Neural crest cell (in vitro differentiated cells): Measurements from ENCODE around the gene SNAPIN. TPM values are rescaled to one million over a fixed set of nuclear protein-coding genes. Genes with fewer than 3 reads are reported as not detected.

Experiments used
- DNase-seq: peaks from one replicate; pipeline ENCODE4 v3.0.0; 2021; ENCODE audit warnings: low read depth, mixed read lengths, low spot score
- H3K27ac Mint-ChIP-seq: one replicate; pipeline ENCODE4 v1.8.0; 2021; ENCODE audit warnings: mild to moderate bottlenecking, mixed read lengths; ENCODE audit not compliant: unreplicated experiment
- H3K27me3 Mint-ChIP-seq: 2 replicates; pipeline ENCODE4 v1.8.0; 2021; ENCODE audit warnings: low read depth, mild to moderate bottlenecking, mixed read lengths
- H3K36me3 Mint-ChIP-seq: 2 replicates; pipeline ENCODE4 v1.8.0; 2021; ENCODE audit warnings: low read depth, mild to moderate bottlenecking, mixed read lengths
- H3K4me1 Mint-ChIP-seq: 2 replicates; pipeline ENCODE4 v1.8.0; 2021; ENCODE audit warnings: mixed read lengths
- H3K4me3 Mint-ChIP-seq: one replicate; pipeline ENCODE4 v1.8.0; 2021; ENCODE audit warnings: mild to moderate bottlenecking, mixed read lengths
- H3K9me3 Mint-ChIP-seq: 2 replicates; pipeline ENCODE4 v1.8.0; 2021; ENCODE audit warnings: mixed read lengths
- total RNA-seq: library from RNA; stranded (reverse); gene quantifications from 2 replicates; pipeline ENCODE4 v1.2.1, GENCODE V29; 2021
- TF ChIP-seq, protein P1 (sequence below): fragments of 200-600 bp; sonication (generic); conservative IDR thresholded peaks from 2 replicates; pipeline ENCODE4 v1.5.0; 2021; ENCODE audit warnings: antibody characterized with exemption, mild to moderate bottlenecking

Gene SNAPIN
- total RNA-seq, 1 donor from 2014 or later = 55.4 TPM

- H3K27me3 Mint-ChIP-seq = no peaks in the 10 kb centered on the region
- TF ChIP-seq, protein P1, sequence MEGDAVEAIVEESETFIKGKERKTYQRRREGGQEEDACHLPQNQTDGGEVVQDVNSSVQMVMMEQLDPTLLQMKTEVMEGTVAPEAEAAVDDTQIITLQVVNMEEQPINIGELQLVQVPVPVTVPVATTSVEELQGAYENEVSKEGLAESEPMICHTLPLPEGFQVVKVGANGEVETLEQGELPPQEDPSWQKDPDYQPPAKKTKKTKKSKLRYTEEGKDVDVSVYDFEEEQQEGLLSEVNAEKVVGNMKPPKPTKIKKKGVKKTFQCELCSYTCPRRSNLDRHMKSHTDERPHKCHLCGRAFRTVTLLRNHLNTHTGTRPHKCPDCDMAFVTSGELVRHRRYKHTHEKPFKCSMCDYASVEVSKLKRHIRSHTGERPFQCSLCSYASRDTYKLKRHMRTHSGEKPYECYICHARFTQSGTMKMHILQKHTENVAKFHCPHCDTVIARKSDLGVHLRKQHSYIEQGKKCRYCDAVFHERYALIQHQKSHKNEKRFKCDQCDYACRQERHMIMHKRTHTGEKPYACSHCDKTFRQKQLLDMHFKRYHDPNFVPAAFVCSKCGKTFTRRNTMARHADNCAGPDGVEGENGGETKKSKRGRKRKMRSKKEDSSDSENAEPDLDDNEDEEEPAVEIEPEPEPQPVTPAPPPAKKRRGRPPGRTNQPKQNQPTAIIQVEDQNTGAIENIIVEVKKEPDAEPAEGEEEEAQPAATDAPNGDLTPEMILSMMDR = no peak
- DNase-seq = no peak
- H3K27ac Mint-ChIP-seq = no peak overlapping the region
- H3K4me3 Mint-ChIP-seq = peak overlapping the region; percentile 56
- H3K4me1 Mint-ChIP-seq = peaks cover 49% of the 10 kb centered on the region
- H3K9me3 Mint-ChIP-seq = peaks cover 3% of the 10 kb centered on the region
- H3K36me3 Mint-ChIP-seq = peaks cover 10% of the 10 kb centered on the region
Measured at GRCh38 chr1:153630384-153630783, 28.1 kb upstream of the SNAPIN start.

- peaks cover 3% of the 10 kb centered on the region for H3K9me3 Mint-ChIP-seq
- no peaks in the 10 kb centered on the region for H3K27me3 Mint-ChIP-seq
- peaks cover 46% of the 10 kb centered on the region for H3K4me1 Mint-ChIP-seq
- H3K4me3 Mint-ChIP-seq = peak overlapping the region; percentile 43
- no peak overlapping the region for H3K27ac Mint-ChIP-seq
- TF ChIP-seq, protein P1 = no peak
- DNase-seq = no peak
- peaks cover 10% of the 10 kb centered on the region for H3K36me3 Mint-ChIP-seq
Measured at GRCh38 chr1:153631047-153632022, 27.2 kb upstream of the SNAPIN start.

DNA sequence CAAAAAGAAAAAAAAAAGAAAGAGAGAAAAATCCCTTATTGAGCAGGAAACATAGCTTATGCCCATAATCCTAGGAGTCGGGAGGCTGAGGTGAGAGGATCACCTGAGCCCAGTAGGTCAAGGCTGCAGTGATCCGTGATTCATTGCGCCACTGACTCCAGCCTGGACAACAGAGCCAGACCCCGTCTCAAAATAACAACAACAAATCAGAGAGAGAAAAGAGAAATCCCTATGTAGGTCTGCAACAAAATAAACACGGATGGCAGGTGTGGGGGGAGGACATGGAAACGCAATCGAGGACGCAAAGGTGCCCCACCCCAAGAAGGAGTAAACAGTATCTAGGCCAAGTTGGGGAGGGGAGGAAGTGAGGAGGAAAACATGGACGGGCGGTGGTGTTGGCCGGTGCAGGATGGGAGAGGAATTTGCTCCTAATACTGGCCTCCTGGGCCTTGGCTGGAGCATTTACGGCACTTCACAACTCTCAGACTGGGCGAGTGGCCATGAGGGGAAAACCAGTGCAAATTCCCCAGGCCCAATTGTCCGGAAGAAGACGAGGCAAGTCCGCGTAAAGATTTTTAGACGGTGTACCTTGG lies 25.2 kb upstream of the SNAPIN start:
- Mint-ChIP-seq H3K4me3 (peak overlapping the region; percentile 99), H3K4me1 (peaks cover 41% of the 10 kb centered on the region), H3K27ac (peak overlapping the region; percentile 100), H3K9me3 (peaks cover 3% of the 10 kb centered on the region), H3K27me3 (no peaks in the 10 kb centered on the region), H3K36me3 (peaks cover 20% of the 10 kb centered on the region)
- DNase-seq = no peak
- TF ChIP-seq, protein P1 = no peak

DNA sequence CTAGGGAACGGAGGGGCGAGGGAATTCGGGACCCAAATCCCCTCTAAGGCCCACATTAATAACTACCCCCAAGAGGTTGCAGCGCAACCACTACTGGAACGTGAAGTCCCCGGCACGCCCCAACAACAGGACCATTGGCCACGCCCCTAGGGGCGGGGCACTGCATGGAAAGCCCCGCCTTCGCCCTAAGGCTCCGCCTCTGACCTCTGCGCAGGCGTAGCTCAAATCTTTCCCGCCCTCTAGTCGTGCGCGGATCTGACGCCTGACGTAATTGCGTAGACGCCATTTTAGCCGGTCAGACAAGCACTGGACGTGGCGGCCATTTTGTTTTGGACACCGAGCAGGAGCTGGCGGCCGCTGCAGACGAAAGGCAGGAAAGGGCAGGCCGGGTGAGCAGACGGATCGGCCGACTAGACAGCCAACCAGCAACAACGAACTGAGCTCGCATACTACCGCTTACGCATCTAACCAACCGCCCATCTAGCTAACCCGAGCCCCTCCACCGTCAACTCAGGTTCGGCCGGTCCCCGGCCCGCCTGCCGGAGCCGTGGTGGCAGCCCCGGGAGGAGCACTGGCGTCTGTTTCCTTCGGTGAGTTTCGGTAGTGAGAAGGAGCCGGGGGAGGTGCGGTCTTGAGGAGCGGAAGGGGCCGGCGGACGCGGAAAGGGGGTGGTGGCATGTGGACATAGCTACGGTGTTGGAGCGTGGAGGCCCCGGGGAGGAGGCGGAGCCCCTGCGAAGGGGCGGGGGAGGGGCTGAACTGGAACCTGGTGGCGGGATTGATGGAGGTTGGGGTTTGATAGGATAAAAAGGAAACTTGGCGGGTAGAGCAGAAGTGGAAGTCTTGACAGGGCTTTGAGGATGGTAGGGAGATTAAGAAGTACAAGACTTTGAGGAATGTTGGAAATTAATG lies 24.5 kb upstream of the SNAPIN start, which contains the start of gene CHTOP:
TSS of gene CHTOP (plus strand) at position 313 of the 912 bp plus-strand sequence. CDS start 2,523 bp downstream, outside the sequence.
- peak within 1 kb of the TSS; percentile 99 for H3K4me3 Mint-ChIP-seq
- TF ChIP-seq, protein P1 = no peak
- peaks cover 41% of the 10 kb centered on the region for H3K4me1 Mint-ChIP-seq
- peak; percentile 98 for DNase-seq
- peaks cover 3% of the 10 kb centered on the region for H3K9me3 Mint-ChIP-seq
- H3K27me3 Mint-ChIP-seq = no peaks in the 10 kb centered on the region
- peaks cover 20% of the 10 kb centered on the region for H3K36me3 Mint-ChIP-seq
- peak within 1 kb of the TSS; percentile 100 for H3K27ac Mint-ChIP-seq

DNA sequence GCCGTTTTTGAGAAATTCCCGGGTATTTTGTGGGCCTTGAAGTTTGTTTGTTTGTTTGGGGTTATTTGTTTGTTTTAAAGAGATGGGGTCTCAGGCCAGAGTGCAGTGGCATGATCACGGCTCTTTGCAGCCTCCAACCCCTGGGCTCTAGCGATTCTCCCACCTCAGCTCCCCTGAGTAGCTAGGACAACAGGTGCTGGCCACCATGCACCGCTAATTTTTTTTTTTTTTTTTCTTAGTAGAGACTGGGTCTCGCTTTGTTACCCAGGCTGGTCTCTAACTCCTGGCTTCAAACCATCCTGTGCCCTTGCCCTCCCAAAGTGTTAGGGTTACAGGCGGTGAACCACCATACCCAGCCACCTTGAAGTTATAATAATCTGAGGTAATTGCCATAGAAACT lies 22.6 kb upstream of the SNAPIN start:
- peaks cover 20% of the 10 kb centered on the region for H3K36me3 Mint-ChIP-seq
- H3K27ac Mint-ChIP-seq = no peak overlapping the region
- H3K4me3 Mint-ChIP-seq = peak overlapping the region; percentile 90
- H3K9me3 Mint-ChIP-seq = peaks cover 3% of the 10 kb centered on the region
- peaks cover 37% of the 10 kb centered on the region for H3K4me1 Mint-ChIP-seq
- no peaks in the 10 kb centered on the region for H3K27me3 Mint-ChIP-seq
- DNase-seq = no peak
- TF ChIP-seq, protein P1 = no peak
